Neutrophil (primary cell): ENCODE measurements around the gene PKP1.

ENCODE experiments used
- H3K27ac ChIP-seq: fragments of 200-600 bp; sonication (generic); 2 replicates; pipeline ENCODE4 v1.5.1; 2016; ENCODE audit warnings: mild to moderate bottlenecking, moderate library complexity
- H3K27me3 ChIP-seq: fragments of 200-600 bp; sonication (generic); 2 replicates; pipeline ENCODE4 v1.6.0; 2016; ENCODE audit warnings: mild to moderate bottlenecking
- H3K36me3 ChIP-seq: fragments of 200-600 bp; sonication (generic); 2 replicates; pipeline ENCODE4 v1.5.1; 2017
- H3K4me1 ChIP-seq, 2 experiments: fragments of 200-600 bp in 1 of 2; sonication (generic) in 1 of 2; 1 replicate in 1 of 2; 2 replicates in 1 of 2; pipeline versions ENCODE4 v1.5.1 to v1.6.1; 2013 to 2016; ENCODE audit warnings: low read depth in 1 of 2, low read length in 1 of 2, mild to moderate bottlenecking in 1 of 2, moderate library complexity in 1 of 2; ENCODE audit not compliant: control insufficient read depth in 1 of 2, insufficient read depth in 1 of 2
- H3K4me3 ChIP-seq, 2 experiments: fragments of 200-600 bp in 1 of 2; sonication (generic) in 1 of 2; 1 replicate in 1 of 2; 2 replicates in 1 of 2; pipeline ENCODE4 v1.5.1; 2013 to 2016; ENCODE audit warnings: low read depth in 1 of 2, low read length in 1 of 2, mild to moderate bottlenecking in 1 of 2, moderate library complexity in 1 of 2
- H3K9me3 ChIP-seq: fragments of 200-600 bp; sonication (generic); 2 replicates; pipeline ENCODE4 v1.5.1; 2016
- CTCF ChIP-seq: fragments of 200-600 bp; sonication (generic); IDR thresholded peaks from 2 replicates; pipeline ENCODE4 v1.5.1; 2016; ENCODE audit warnings: antibody characterized with exemption

PKP1 gene

GRCh38 chr1:201262963-201263608, 20.2 kb upstream of the PKP1 start:
- H3K36me3 ChIP-seq: no peaks in the 10 kb centered on the region
- peaks cover 86% of the 10 kb centered on the region for H3K27me3 ChIP-seq
- no peaks in the 10 kb centered on the region for H3K9me3 ChIP-seq
- H3K4me3 ChIP-seq: no peak overlapping the region
- no peak for TF ChIP-seq CTCF
- no peaks in the 10 kb centered on the region for H3K4me1 ChIP-seq
- no peak overlapping the region for H3K27ac ChIP-seq

GRCh38 chr1:201264072-201264471, 19.2 kb upstream of the PKP1 start:
- peaks cover 85% of the 10 kb centered on the region for H3K27me3 ChIP-seq
- H3K9me3 ChIP-seq: no peaks in the 10 kb centered on the region
- TF ChIP-seq CTCF: no peak
- no peaks in the 10 kb centered on the region for H3K36me3 ChIP-seq
- H3K4me1 ChIP-seq: no peaks in the 10 kb centered on the region
- no peak overlapping the region for H3K27ac ChIP-seq
- H3K4me3 ChIP-seq: no peak overlapping the region

- Histone ChIP-seq H3K36me3 (no peaks in the 10 kb centered on the region), H3K4me1 (no peaks in the 10 kb centered on the region), H3K27ac (no peak overlapping the region), H3K9me3 (no peaks in the 10 kb centered on the region), H3K4me3 (no peak overlapping the region), H3K27me3 (peaks cover 80% of the 10 kb centered on the region)
- TF ChIP-seq CTCF: no peak
Measured at GRCh38 chr1:201264554-201264953, 18.8 kb upstream of the PKP1 start.

- TF ChIP-seq CTCF: no peak
- Histone ChIP-seq H3K36me3 (no peaks in the 10 kb centered on the region), H3K27me3 (peaks cover 68% of the 10 kb centered on the region), H3K4me1 (no peaks in the 10 kb centered on the region), H3K9me3 (no peaks in the 10 kb centered on the region), H3K27ac (no peak overlapping the region), H3K4me3 (no peak overlapping the region)
Measured at GRCh38 chr1:201265756-201266155, 17.6 kb upstream of the PKP1 start.

GRCh38 chr1:201266276-201266675, 17.0 kb upstream of the PKP1 start:
- Histone ChIP-seq H3K4me1 (no peaks in the 10 kb centered on the region), H3K27ac (no peak overlapping the region)
- no peak for TF ChIP-seq CTCF

More at GRCh38 chr1:201266276-201266675, 17.0 kb upstream of the PKP1 start:
- Histone ChIP-seq H3K4me3 (no peak overlapping the region), H3K9me3 (no peaks in the 10 kb centered on the region), H3K27me3 (peaks cover 63% of the 10 kb centered on the region), H3K36me3 (no peaks in the 10 kb centered on the region)
